Measurements from ENCODE around the gene WNT11. TPM values are rescaled to one million over a fixed set of nuclear protein-coding genes. Genes with fewer than 3 reads are reported as not detected.
A peak's percentile ranks its signal among the peaks of the same experiment; 100 is the strongest.

Gene WNT11
- total and polyA plus RNA-seq, 2 of the 13 experiments (the other 11 are each of a cell fraction or from before 2014, with no cell fraction given): 0.34 to 0.66 TPM

GRCh38 chr11:76152741-76153570, 53.3 kb downstream of the WNT11 start (continued):
- TF ChIP-seq ZNF512B (CRISPR knock-in tag; IDR thresholded peaks at IDR 0.05; ENCODE audit: borderline replicate concordance) (no peak), ZKSCAN1 (IDR thresholded peaks at IDR 0.05; ENCODE audit: low read length) (no peak), NBN (conservative IDR thresholded peaks at IDR 0.05) (no peak), PRPF4 (IDR thresholded peaks at IDR 0.05; ENCODE audit: low read depth, low read length, poor library complexity, severe bottlenecking) (no peak), EHMT2 (IDR thresholded peaks at IDR 0.05; ENCODE audit: borderline replicate concordance, low read depth, low read length) (no peak), ZNF547 (CRISPR knock-in tag; IDR thresholded peaks at IDR 0.05) (no peak), NKX3-1 (CRISPR knock-in tag; IDR thresholded peaks at IDR 0.05) (0 out of 2 replicates have a peak, but pooled peaks have one; percentile 20), ZNF124 (CRISPR knock-in tag; IDR thresholded peaks at IDR 0.05) (no peak), HMGXB4 (CRISPR knock-in tag; IDR thresholded peaks at IDR 0.05; ENCODE audit: borderline replicate concordance in 1 of 2, low read depth in 1 of 2) (0 out of 4 replicates have a peak, but pooled peaks of 1 of the 2 experiments have one; percentile 29), ZNF576 (CRISPR knock-in tag; IDR thresholded peaks at IDR 0.05) (no peak), ZNF234 (CRISPR knock-in tag; conservative IDR thresholded peaks at IDR 0.05) (no peak), SOX13 (IDR thresholded peaks at IDR 0.05) (0 out of 2 replicates have a peak, but pooled peaks have one; percentile 10), SOX13 (CRISPR knock-in tag; conservative IDR thresholded peaks at IDR 0.05 in 1 of 2, IDR thresholded peaks at IDR 0.05 in 1 of 2) (no peak), RFXAP (CRISPR knock-in tag; IDR thresholded peaks at IDR 0.05; ENCODE audit: borderline replicate concordance) (peak; percentile 23; the same call in 1 of the 2 replicates), GATA4 (IDR thresholded peaks at IDR 0.05; ENCODE audit: borderline replicate concordance, low read depth) (no peak), ARNT (IDR thresholded peaks at IDR 0.05) (no peak), ZUFSP (CRISPR knock-in tag; IDR thresholded peaks at IDR 0.05; ENCODE audit: borderline replicate concordance) (no peak), GATAD1 (CRISPR knock-in tag; IDR thresholded peaks at IDR 0.05) (no peak), ZFAT (CRISPR knock-in tag; conservative IDR thresholded peaks at IDR 0.05) (no peak), HES4 (CRISPR knock-in tag; IDR thresholded peaks at IDR 0.05; ENCODE audit: borderline replicate concordance) (no peak), SALL1 (CRISPR knock-in tag; IDR thresholded peaks at IDR 0.05) (peak; percentile 14; the same call in 1 of the 2 replicates), ZNF674 (CRISPR knock-in tag; IDR thresholded peaks at IDR 0.05; ENCODE audit: low read depth) (no peak)
